Kidney (tissue), 14 donors: ENCODE data around the gene LOX. TPM values are rescaled to one million over a fixed set of nuclear protein-coding genes. Genes with fewer than 3 reads are reported as not detected.

Experiments
- DNase-seq, 5 donors: peaks; one replicate each; pipeline ENCODE4 v3.0.0-alpha.2; 2013 to 2020
- FAIRE-seq: peaks from 2 replicates; lab custom pipeline; 2012; peaks lifted over from hg19 to GRCh38; lab: Jason Lieb, UNC
- H3K27ac ChIP-seq, 2 donors: one replicate each; pipeline ENCODE4 v1.7.0; 2013; ENCODE audit warnings: low read depth in 2 of 2, low read length in 2 of 2, inconsistent platforms in 1 of 2
- H3K27me3 ChIP-seq: one replicate; pipeline ENCODE4 v1.7.1; 2013; ENCODE audit warnings: low read length, inconsistent platforms; ENCODE audit not compliant: control insufficient read depth, insufficient read depth
- H3K36me3 ChIP-seq, 3 donors: one replicate each; pipeline versions ENCODE4 v1.7.0 to v1.7.1; 2013; ENCODE audit warnings: low read length in 3 of 3, control low read depth in 1 of 3, inconsistent platforms in 1 of 3; ENCODE audit not compliant: insufficient read depth in 3 of 3, control insufficient read depth in 2 of 3
- H3K4me1 ChIP-seq, 3 donors: one replicate each; pipeline versions ENCODE4 v1.7.0 to v1.7.1; 2013; ENCODE audit warnings: low read length in 3 of 3, inconsistent platforms in 1 of 3, low read depth in 1 of 3; ENCODE audit not compliant: control insufficient read depth in 2 of 3, insufficient read depth in 2 of 3
- H3K4me3 ChIP-seq, 3 donors: one replicate each; pipeline versions ENCODE4 v1.7.0 to v1.8.1; 2013; ENCODE audit warnings: low read length in 3 of 3, control low read depth in 1 of 3, inconsistent platforms in 1 of 3
- H3K9ac ChIP-seq, 3 donors: one replicate each; pipeline versions ENCODE4 v1.7.0 to v1.7.1; 2013; ENCODE audit warnings: low read length in 3 of 3, control low read depth in 1 of 3, inconsistent platforms in 1 of 3
- H3K9me3 ChIP-seq, 3 donors: one replicate each; pipeline versions ENCODE4 v1.7.0 to v1.7.1; 2013; ENCODE audit warnings: low read length in 3 of 3, control low read depth in 1 of 3, inconsistent platforms in 1 of 3; ENCODE audit not compliant: control insufficient read depth in 2 of 3, insufficient read depth in 1 of 3
- CTCF ChIP-seq: IDR thresholded peaks from 3 replicates; pipeline ENCODE4 v1.5.1; 2012; ENCODE audit warnings: mild to moderate bottlenecking, moderate library complexity, borderline replicate concordance; ENCODE audit not compliant: insufficient read depth; ENCODE audit errors: extremely low read depth
- intact Hi-C: fragments of 100-400 bp; cut with DNase I; formaldehyde crosslinking; loops from one replicate; pipeline ENCODE4 v1.11.1; 2022
- polyA plus RNA-seq: library from polyadenylated mRNA; stranded (reverse); fragments of 350-450 nt; fragmentation: Illumina TruSeq; extraction: RNeasy Lipid Tissue Mini Kit (QIAGEN cat#74804); gene quantifications from one replicate; pipeline ENCODE4 v1.2.3, GENCODE V29; 2014; ENCODE audit warnings: low read depth, low replicate concordance; ENCODE audit not compliant: insufficient read depth
- total RNA-seq: library from RNA; stranded (reverse); fragmentation: NEBNext Ultra II Directional; extraction: Animal tissue kit (Norgen Biotek cat#: 25700); gene quantifications from one replicate; pipeline ENCODE4 v1.2.1, GENCODE V29; 2021
- donor health status: control.
- donor health status: control.
- donor health status: control.
- donor health status: control.
- donor health status: control.
- donor health status: DM: yes; HTN: yes; CAD: no.
- donor health status: Normal renal cell carcinoma (clear cell type).

The LOX gene
- total and polyA plus RNA-seq, 2 donors from 2014 or later: 3.4 to 9.2 TPM

GRCh38 chr5:122114501-122114900, 36.4 kb upstream of the LOX start:
- no peak for TF ChIP-seq CTCF
- Histone ChIP-seq H3K36me3 (no peaks in the 10 kb centered on the region), H3K4me1 (no peaks in the 10 kb centered on the region), H3K4me3 (no peak overlapping the region), H3K27ac (no peak overlapping the region), H3K9ac (no peak overlapping the region), H3K27me3 (no peaks in the 10 kb centered on the region), H3K9me3 (no peaks in the 10 kb centered on the region)
- FAIRE-seq (no peak), DNase-seq (no peak)
- intact Hi-C loops: no loop called here

- no peak for FAIRE-seq
- TF ChIP-seq CTCF: no peak
- intact Hi-C loops: no loop called here
- Histone ChIP-seq H3K4me3 (no peak overlapping the region), H3K27me3 (no peaks in the 10 kb centered on the region), H3K36me3 (no peaks in the 10 kb centered on the region), H3K9me3 (no peaks in the 10 kb centered on the region), H3K9ac (no peak overlapping the region), H3K4me1 (no peaks in the 10 kb centered on the region), H3K27ac (no peak overlapping the region)
- DNase-seq: no peak
These were observed 34.9 kb upstream of the LOX start for GRCh38 chr5:122112733-122113558.

GRCh38 chr5:122112063-122112462, 34.0 kb upstream of the LOX start:
- DNase-seq (no peak), FAIRE-seq (no peak)
- Histone ChIP-seq H3K27ac (no peak overlapping the region), H3K27me3 (no peaks in the 10 kb centered on the region), H3K4me3 (no peak overlapping the region), H3K36me3 (no peaks in the 10 kb centered on the region), H3K4me1 (no peaks in the 10 kb centered on the region), H3K9me3 (no peaks in the 10 kb centered on the region), H3K9ac (no peak overlapping the region)
- intact Hi-C loops: no loop called here
- no peak for TF ChIP-seq CTCF
